HepG2 (cell line): ENCODE measurements around the gene C20orf96. TPM values are rescaled to one million over a fixed set of nuclear protein-coding genes. Genes with fewer than 3 reads are reported as not detected.
A peak's percentile ranks its signal among the peaks of the same experiment; 100 is the strongest.

Source experiments
- GRHL1 ChIP-seq: sonication (generic); formaldehyde crosslinking; conservative IDR thresholded peaks from 2 replicates; pipeline ENCODE4 v1.8.0; 2022; ENCODE audit warnings: missing genetic modification reagents
- HNF1A ChIP-seq, 2 experiments: sonication (generic) in 1 of 2; formaldehyde crosslinking in 1 of 2; IDR thresholded peaks; 2 replicates each; pipeline versions ENCODE4 v1.4.0 to v1.6.1; 2016 to 2020; ENCODE audit warnings: borderline replicate concordance in 1 of 2, low read depth in 1 of 2, mild to moderate bottlenecking in 1 of 2, missing genetic modification reagents in 1 of 2
- HNRNPLL ChIP-seq: fragments of 200-400 bp; formaldehyde crosslinking; IDR thresholded peaks from 2 replicates; pipeline ENCODE4 v1.6.1; 2017; ENCODE audit warnings: mild to moderate bottlenecking, low read depth, low read length; ENCODE audit not compliant: poor library complexity, severe bottlenecking
- MYC ChIP-seq: sonication (generic); formaldehyde crosslinking; IDR thresholded peaks from 2 replicates; pipeline ENCODE4 v1.9.0; 2021; ENCODE audit warnings: missing genetic modification reagents, borderline replicate concordance
- PTBP1 ChIP-seq: fragments of 200-400 bp; formaldehyde crosslinking; IDR thresholded peaks from 2 replicates; pipeline ENCODE4 v1.6.1; 2018; ENCODE audit warnings: low read length, low read depth; ENCODE audit not compliant: poor library complexity, severe bottlenecking
- SMAD9 ChIP-seq: sonication (generic); formaldehyde crosslinking; IDR thresholded peaks from 2 replicates; pipeline ENCODE4 v1.5.1; 2020; ENCODE audit warnings: mild to moderate bottlenecking, missing genetic modification reagents
- SP140L ChIP-seq: sonication (generic); formaldehyde crosslinking; IDR thresholded peaks from 2 replicates; pipeline ENCODE4 v1.4.0; 2020; ENCODE audit warnings: missing genetic modification reagents, borderline replicate concordance
- ZNF136 ChIP-seq: sonication (generic); formaldehyde crosslinking; IDR thresholded peaks from 2 replicates; pipeline ENCODE4 v1.8.1; 2022; ENCODE audit warnings: low read depth, mild to moderate bottlenecking, moderate library complexity, missing genetic modification reagents
- ZNF331 ChIP-seq: sonication (generic); formaldehyde crosslinking; IDR thresholded peaks from 2 replicates; pipeline ENCODE4 v1.4.0; 2020; ENCODE audit warnings: missing genetic modification reagents
- ZNF749 ChIP-seq: sonication (generic); formaldehyde crosslinking; IDR thresholded peaks from 2 replicates; pipeline ENCODE4 v1.8.0; 2022; ENCODE audit warnings: mild to moderate bottlenecking, missing genetic modification reagents, moderate library complexity, borderline replicate concordance
- polyA plus RNA-seq, 8 experiments: library from polyadenylated mRNA; depleted of rRNA in 3 of 8; stranded (reverse) in 7 of 8; unstranded in 1 of 8; fragments of >200 nt; fragmentation: Illumina TruSeq in 4 of 8; extraction: Trizol in 4 of 8; gene quantifications; 2 replicates each; pipeline versions ENCODE4 v1.2.1 to v1.2.3, GENCODE V29; 2011 to 2016; ENCODE audit warnings: low read depth in 4 of 8, missing spikeins in 1 of 8, mixed read lengths in 1 of 8; ENCODE audit not compliant: insufficient read depth in 1 of 8
- total RNA-seq, 5 experiments: library from RNA; depleted of rRNA; stranded (reverse); fragments of >200 nt; fragmentation: Illumina TruSeq; extraction: Trizol; gene quantifications; 2 replicates each; pipeline ENCODE4 v1.2.3, GENCODE V29; 2016; ENCODE audit warnings: low read depth in 1 of 5
- TF ChIP-seq, protein P1 (sequence below): sonication (generic); formaldehyde crosslinking; IDR thresholded peaks from 2 replicates; pipeline ENCODE4 v1.9.0; 2021; ENCODE audit warnings: missing genetic modification reagents, borderline replicate concordance
- TF ChIP-seq, protein P2 (sequence below): sonication (generic); formaldehyde crosslinking; IDR thresholded peaks from 2 replicates; pipeline ENCODE4 v1.5.0; 2020; ENCODE audit warnings: mild to moderate bottlenecking, missing genetic modification reagents
- TF ChIP-seq, protein P3 (sequence below): sonication (generic); formaldehyde crosslinking; IDR thresholded peaks from 2 replicates; pipeline ENCODE4 v1.5.1; 2020; ENCODE audit warnings: missing genetic modification reagents, mild to moderate bottlenecking, borderline replicate concordance

The C20orf96 gene
- total and polyA plus RNA-seq, 2 of the 13 experiments (the other 11 are each of a cell fraction or from before 2014, with no cell fraction given): 3.8 to 20.6 TPM

- TF ChIP-seq SP140L (CRISPR knock-in tag): peak; percentile 54; the same call in 1 of the 2 replicates
- TF ChIP-seq ZNF749 (CRISPR knock-in tag): peak; percentile 61; the same call in 1 of the 2 replicates
- TF ChIP-seq PTBP1: peak; percentile 56
- TF ChIP-seq GRHL1 (CRISPR knock-in tag): no peak
- TF ChIP-seq, protein P1, sequence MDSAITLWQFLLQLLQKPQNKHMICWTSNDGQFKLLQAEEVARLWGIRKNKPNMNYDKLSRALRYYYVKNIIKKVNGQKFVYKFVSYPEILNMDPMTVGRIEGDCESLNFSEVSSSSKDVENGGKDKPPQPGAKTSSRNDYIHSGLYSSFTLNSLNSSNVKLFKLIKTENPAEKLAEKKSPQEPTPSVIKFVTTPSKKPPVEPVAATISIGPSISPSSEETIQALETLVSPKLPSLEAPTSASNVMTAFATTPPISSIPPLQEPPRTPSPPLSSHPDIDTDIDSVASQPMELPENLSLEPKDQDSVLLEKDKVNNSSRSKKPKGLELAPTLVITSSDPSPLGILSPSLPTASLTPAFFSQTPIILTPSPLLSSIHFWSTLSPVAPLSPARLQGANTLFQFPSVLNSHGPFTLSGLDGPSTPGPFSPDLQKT (CRISPR knock-in tag): peak; percentile 93
- TF ChIP-seq ZNF136 (CRISPR knock-in tag): peak; percentile 60; the same call in 1 of the 2 replicates
- no peak for TF ChIP-seq SMAD9 (CRISPR knock-in tag)
- TF ChIP-seq HNRNPLL: peak; percentile 85
- TF ChIP-seq, protein P2, sequence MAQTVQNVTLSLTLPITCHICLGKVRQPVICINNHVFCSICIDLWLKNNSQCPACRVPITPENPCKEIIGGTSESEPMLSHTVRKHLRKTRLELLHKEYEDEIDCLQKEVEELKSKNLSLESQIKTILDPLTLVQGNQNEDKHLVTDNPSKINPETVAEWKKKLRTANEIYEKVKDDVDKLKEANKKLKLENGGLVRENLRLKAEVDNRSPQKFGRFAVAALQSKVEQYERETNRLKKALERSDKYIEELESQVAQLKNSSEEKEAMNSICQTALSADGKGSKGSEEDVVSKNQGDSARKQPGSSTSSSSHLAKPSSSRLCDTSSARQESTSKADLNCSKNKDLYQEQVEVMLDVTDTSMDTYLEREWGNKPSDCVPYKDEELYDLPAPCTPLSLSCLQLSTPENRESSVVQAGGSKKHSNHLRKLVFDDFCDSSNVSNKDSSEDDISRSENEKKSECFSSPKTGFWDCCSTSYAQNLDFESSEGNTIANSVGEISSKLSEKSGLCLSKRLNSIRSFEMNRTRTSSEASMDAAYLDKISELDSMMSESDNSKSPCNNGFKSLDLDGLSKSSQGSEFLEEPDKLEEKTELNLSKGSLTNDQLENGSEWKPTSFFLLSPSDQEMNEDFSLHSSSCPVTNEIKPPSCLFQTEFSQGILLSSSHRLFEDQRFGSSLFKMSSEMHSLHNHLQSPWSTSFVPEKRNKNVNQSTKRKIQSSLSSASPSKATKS: no peak
- TF ChIP-seq, protein P3, sequence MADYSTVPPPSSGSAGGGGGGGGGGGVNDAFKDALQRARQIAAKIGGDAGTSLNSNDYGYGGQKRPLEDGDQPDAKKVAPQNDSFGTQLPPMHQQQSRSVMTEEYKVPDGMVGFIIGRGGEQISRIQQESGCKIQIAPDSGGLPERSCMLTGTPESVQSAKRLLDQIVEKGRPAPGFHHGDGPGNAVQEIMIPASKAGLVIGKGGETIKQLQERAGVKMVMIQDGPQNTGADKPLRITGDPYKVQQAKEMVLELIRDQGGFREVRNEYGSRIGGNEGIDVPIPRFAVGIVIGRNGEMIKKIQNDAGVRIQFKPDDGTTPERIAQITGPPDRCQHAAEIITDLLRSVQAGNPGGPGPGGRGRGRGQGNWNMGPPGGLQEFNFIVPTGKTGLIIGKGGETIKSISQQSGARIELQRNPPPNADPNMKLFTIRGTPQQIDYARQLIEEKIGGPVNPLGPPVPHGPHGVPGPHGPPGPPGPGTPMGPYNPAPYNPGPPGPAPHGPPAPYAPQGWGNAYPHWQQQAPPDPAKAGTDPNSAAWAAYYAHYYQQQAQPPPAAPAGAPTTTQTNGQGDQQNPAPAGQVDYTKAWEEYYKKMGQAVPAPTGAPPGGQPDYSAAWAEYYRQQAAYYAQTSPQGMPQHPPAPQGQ (CRISPR knock-in tag): no peak
- peak; percentile 100 for TF ChIP-seq MYC (CRISPR knock-in tag)
- TF ChIP-seq ZNF331 (CRISPR knock-in tag): peak; percentile 95
- TF ChIP-seq HNF1A (IDR thresholded peaks at IDR 0.05; ENCODE audit: low read depth): no peak
- peak; percentile 93 for TF ChIP-seq HNF1A (CRISPR knock-in tag; IDR thresholded peaks at IDR 0.05; ENCODE audit: borderline replicate concordance)
Measured at GRCh38 chr20:324177-325044, 33.9 kb upstream of the C20orf96 start (continued).
